Measurements from ENCODE around the gene ABHD12B. TPM values are rescaled to one million over a fixed set of nuclear protein-coding genes. Genes with fewer than 3 reads are reported as not detected.
"Not testable (repeated sequence)": the region's sequence is repeated elsewhere in the genome, so short reads cannot be mapped to it uniquely, and the experiment has no call there.

Gene ABHD12B
- polyA plus RNA-seq, 1 donor, result 1.6 TPM

- DNase-seq, result no peak
Measured at GRCh38 chr14:50936016-50936340, 64.1 kb downstream of the ABHD12B start.

DNA sequence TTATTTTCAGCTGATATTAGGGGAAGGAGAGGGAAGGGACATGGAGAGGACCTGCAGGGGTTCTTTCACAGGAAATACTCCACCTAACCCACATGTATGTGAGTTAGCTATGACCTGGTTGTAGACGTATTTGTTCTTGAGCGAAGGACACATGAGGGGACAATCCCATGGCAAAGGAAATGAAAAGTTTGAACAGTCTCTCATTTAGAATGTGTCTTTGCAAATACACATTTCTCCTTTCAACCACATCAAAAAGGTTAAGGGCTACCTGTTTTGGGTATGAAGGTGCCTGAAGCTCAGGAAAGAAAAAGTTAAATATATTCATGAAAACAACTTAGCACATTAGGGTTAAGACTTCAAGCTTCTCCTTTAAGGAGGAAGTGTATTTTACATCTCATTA, 65.0 kb downstream of the ABHD12B start:
- no peak for DNase-seq

DNA sequence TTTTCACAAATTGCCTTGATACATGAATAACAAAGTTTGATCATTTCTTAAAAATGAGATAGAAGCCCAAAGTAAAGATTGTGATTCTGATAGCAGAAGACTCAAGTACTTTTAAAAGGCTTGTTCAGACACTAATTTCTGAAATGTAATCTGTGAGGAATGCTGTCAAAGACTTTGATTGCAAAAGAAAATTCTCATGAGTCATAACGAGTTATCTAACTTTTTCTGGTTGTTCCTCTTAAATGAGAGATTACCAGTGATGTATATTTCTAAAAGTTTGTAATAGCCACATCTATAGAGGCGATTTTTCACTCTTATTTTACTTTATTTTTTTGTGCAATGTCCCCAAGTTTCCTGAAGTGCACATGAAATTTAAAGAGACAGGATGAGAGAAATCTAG, 65.5 kb downstream of the ABHD12B start:
- DNase-seq, result no peak

DNA sequence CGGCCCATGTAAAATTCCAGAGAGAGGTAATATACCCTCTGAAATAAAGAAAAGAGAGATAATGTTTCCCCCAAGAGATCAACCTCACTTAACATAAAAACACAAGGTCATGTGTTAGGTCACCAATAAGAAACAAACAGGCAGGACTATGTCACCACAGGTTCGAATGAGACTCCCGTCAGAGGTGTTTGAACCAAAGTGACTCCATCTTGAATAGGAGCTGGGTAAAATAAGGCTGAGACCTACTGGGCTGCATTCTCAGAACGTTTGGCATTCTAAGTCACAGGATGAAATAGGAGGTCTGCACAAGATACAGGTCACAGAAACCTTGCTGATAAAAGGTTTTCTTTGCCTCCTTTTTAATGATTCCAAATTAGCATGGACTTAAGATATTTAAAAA, 65.9 kb downstream of the ABHD12B start:
- no peak for DNase-seq

DNA sequence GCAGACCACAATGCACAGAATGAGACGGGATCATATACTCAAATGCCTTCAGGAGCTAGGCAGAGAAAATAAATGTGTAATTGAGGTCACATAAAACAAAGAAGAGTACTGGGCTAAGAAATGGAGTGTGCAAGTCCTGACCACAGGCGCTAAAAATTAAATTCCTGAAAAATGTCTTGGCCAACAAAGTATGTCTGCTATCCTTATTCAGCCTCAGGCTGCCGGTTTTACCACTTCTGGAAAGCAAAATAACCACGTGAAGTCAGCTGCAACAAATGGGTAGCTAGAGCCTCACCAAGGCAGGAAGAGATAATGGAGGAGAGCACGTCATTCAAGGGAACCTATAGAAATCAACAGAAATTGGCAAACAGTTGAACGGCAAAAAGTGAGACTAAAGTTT, 69.3 kb downstream of the ABHD12B start:
- DNase-seq, result no peak

DNA sequence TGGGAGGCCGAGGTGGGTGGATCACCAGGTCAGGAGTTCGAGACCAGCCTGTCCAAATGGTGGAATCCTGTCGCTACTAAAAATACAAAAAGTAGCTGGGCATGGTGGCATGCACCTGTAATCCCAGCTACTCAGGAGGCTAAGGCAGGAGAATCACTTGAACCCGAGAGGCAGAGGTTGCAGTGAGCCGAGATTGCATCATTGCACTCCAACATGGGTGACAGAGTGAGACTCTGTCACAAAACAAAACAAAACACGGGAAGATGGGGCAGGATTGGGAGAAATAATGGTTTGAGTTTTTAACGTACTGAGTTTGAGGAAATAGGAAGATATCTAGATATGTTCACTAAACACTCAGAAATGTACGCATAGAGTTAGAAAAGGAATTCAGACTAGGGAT, 69.8 kb downstream of the ABHD12B start:
- DNase-seq, result not testable (repeated sequence)

- peak; percentile 40 for DNase-seq
Measured at GRCh38 chr14:50943261-50943942, 71.5 kb downstream of the ABHD12B start.

DNA sequence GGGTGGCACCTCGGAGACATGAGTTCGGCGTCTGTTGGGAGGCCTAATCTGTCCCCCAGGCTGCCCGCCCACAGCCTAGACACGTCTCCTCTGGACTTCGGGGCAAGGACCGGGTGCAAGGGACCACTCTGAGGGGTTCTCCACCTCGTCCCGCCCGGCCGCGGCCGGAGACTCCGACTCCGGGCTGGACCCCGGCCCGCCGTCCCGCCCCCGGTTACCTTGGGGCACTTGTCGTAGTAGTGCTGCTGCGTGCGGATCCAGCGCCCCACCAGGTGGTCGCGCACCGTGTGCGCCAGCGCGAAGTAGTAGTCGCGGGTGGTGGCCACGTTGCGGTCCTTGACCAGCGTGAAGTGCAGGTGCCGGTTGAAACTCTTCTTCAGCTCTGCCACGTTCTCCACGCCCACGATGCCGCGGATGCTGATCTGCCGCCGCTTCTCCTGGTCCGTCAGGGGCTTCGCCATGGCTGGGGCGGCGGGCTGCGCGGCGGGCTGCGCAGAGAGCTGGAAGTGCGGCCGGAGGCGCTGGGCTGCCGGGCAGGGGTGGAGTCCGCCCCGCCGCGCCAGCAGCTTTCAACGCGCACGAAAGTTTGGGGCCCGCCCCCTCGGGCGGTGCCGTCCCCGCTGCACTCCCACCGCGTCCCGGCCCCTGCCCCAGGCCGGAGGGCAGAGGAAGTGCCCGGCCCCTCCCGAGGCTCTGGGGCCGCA, 72.2 kb downstream of the ABHD12B start, which contains the start of gene PYGL:
TSS of gene PYGL (minus strand) at position 541 of the 704 bp plus-strand sequence. CDS start at position 461, 80 bp downstream.
- peak; percentile 74 for DNase-seq

GRCh38 chr14:50944647-50945413, 73.0 kb downstream of the ABHD12B start:
- DNase-seq, result peak; percentile 51

GRCh38 chr14:50946234-50946935, 74.5 kb downstream of the ABHD12B start:
- no peak for DNase-seq

- DNase-seq, result no peak
Measured at GRCh38 chr14:50947446-50947845, 75.6 kb downstream of the ABHD12B start.

DNA sequence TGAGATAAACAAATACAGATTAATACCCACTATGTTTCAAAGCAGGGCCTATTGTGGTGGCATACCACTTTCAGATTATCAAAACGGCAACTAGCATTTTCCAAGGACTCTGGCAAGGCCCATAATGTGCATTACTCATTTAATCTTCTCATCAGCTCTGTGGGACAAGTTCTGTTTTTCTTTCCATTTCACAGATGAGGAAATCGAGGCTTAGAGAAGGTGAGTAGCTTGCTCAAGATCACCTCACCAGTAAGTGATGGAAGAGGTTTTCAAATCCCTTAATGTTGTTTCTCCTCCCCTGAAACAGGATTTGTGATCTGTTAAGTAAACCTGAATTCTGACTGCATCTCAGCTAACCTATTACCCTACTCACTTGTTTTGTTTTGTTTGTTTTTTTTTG, 76.4 kb downstream of the ABHD12B start:
- DNase-seq, result no peak

DNA sequence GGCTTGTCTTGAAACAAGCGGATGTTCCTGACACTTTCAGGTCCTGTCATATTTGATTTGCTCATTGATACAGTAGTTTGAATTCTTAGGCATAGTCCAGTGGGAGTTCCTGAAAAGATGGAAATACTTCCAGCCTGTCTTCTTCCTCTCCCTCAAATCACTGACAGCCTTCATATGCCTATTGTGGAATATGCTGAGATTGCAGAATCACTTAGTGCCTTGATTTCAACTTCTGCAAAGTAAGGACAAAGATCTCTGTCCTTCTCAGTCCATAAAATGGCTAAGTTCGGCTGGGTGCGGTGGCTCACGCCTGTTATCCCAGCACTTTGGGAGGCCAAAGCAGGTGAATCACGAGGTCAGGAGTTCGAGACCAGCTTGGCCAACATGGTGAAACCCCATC, 79.2 kb downstream of the ABHD12B start:
- no peak for DNase-seq

GRCh38 chr14:50953502-50953901, 81.6 kb downstream of the ABHD12B start:
- DNase-seq, result no peak

Other genes starting within 250 kb of the ABHD12B start
- 24.6 TPM for gene SAV1, start 203.7 kb upstream of the ABHD12B start, polyA plus RNA-seq (ENCODE audit: insufficient read length)
- gene NIN, start 40.9 kb upstream of the ABHD12B start, polyA plus RNA-seq (ENCODE audit: insufficient read length), result 39.1 TPM
- gene PYGL, start 72.4 kb downstream of the ABHD12B start, polyA plus RNA-seq (ENCODE audit: insufficient read length), result 39.4 TPM
- 2.0 TPM for gene TRIM9, start 223.1 kb downstream of the ABHD12B start, polyA plus RNA-seq (ENCODE audit: insufficient read length)

Measured in hindlimb muscle (tissue), 1 donor.